T1000 (cell line): ENCODE measurements around the gene RNF157.

Source experiments
- DNase-seq: peaks from one replicate; lab custom pipeline; 2025; ENCODE audit warnings: mixed read lengths; lab: John Stamatoyannopoulos, UW

RNF157 gene

GRCh38 chr17:76140661-76141211 is 99.6 kb downstream of the RNF157 start:
- DNase-seq: no peak

- DNase-seq: no peak
Observed at GRCh38 chr17:76139801-76140660, 100.3 kb downstream of the RNF157 start.

GRCh38 chr17:76138896-76139752 is 101.2 kb downstream of the RNF157 start:
- no peak for DNase-seq

- no peak for DNase-seq
Observed at GRCh38 chr17:76138234-76138895, 101.9 kb downstream of the RNF157 start.

- DNase-seq: no peak
Observed at GRCh38 chr17:76137351-76138233, 102.7 kb downstream of the RNF157 start.

GRCh38 chr17:76137001-76137350 is 103.3 kb downstream of the RNF157 start:
- no peak for DNase-seq

GRCh38 chr17:76136276-76137000 is 103.9 kb downstream of the RNF157 start:
- no peak for DNase-seq

- DNase-seq: no peak
Observed at GRCh38 chr17:76135810-76136188, 104.5 kb downstream of the RNF157 start.

GRCh38 chr17:76134911-76135809 is 105.1 kb downstream of the RNF157 start:
- DNase-seq: no peak

GRCh38 chr17:76132574-76133338 is 107.5 kb downstream of the RNF157 start:
- DNase-seq: no peak

- no peak for DNase-seq
Observed at GRCh38 chr17:76131692-76132573, 108.4 kb downstream of the RNF157 start.

GRCh38 chr17:76131051-76131691 is 109.1 kb downstream of the RNF157 start:
- no peak for DNase-seq

- DNase-seq: no peak
Observed at GRCh38 chr17:76130473-76130872, 109.8 kb downstream of the RNF157 start.

- DNase-seq: no peak
Observed at GRCh38 chr17:76125922-76126321, 114.4 kb downstream of the RNF157 start.

GRCh38 chr17:76125391-76125675 is 115.0 kb downstream of the RNF157 start:
- DNase-seq: no peak

- DNase-seq: no peak
Observed at GRCh38 chr17:76124582-76125390, 115.5 kb downstream of the RNF157 start.
